Measurements from ENCODE around the gene NFILZ.
"Not testable (repeated sequence)": the region's sequence is repeated elsewhere in the genome, so short reads cannot be mapped to it uniquely, and the experiment has no call there.

The NFILZ gene

GRCh38 chr19:8611877-8612806 is 18.3 kb upstream of the NFILZ start:
- no peak for DNase-seq (ENCODE audit: low read depth)

- DNase-seq (ENCODE audit: low read depth): no peak
These were observed 17.6 kb upstream of the NFILZ start for GRCh38 chr19:8612807-8613171.

- DNase-seq (ENCODE audit: low read depth): no peak
These were observed 16.0 kb upstream of the NFILZ start for GRCh38 chr19:8614455-8614854.

- DNase-seq (ENCODE audit: low read depth): no peak
These were observed 15.4 kb upstream of the NFILZ start for GRCh38 chr19:8615024-8615423.

- DNase-seq (ENCODE audit: low read depth): no peak
These were observed 14.4 kb upstream of the NFILZ start for GRCh38 chr19:8615813-8616596.

GRCh38 chr19:8616861-8617260 is 13.6 kb upstream of the NFILZ start:
- DNase-seq (ENCODE audit: low read depth): no peak

GRCh38 chr19:8617325-8617724 is 13.1 kb upstream of the NFILZ start:
- DNase-seq (ENCODE audit: low read depth): not testable (repeated sequence)

GRCh38 chr19:8617984-8618383 is 12.4 kb upstream of the NFILZ start:
- DNase-seq (ENCODE audit: low read depth): no peak

- DNase-seq (ENCODE audit: low read depth): no peak
These were observed 11.7 kb upstream of the NFILZ start for GRCh38 chr19:8618751-8619150.

GRCh38 chr19:8622886-8623285 is 7.5 kb upstream of the NFILZ start:
- DNase-seq (ENCODE audit: low read depth): not testable (repeated sequence)

- no peak for DNase-seq (ENCODE audit: low read depth)
These were observed 3.6 kb upstream of the NFILZ start for GRCh38 chr19:8626842-8627241.

GRCh38 chr19:8629184-8629583 is 1.2 kb upstream of the NFILZ start:
- no peak for DNase-seq (ENCODE audit: low read depth)

- no peak for DNase-seq (ENCODE audit: low read depth)
These were observed 477 bp downstream of the NFILZ start for GRCh38 chr19:8630796-8631424.

- DNase-seq (ENCODE audit: low read depth): no peak
These were observed 989 bp downstream of the NFILZ start for GRCh38 chr19:8631425-8631819.

- no peak for DNase-seq (ENCODE audit: low read depth)
These were observed 5.0 kb downstream of the NFILZ start for GRCh38 chr19:8635422-8635821.

- DNase-seq (ENCODE audit: low read depth): not testable (repeated sequence)
These were observed 6.6 kb downstream of the NFILZ start for GRCh38 chr19:8637070-8637469.

- DNase-seq (ENCODE audit: low read depth): no peak
These were observed 7.7 kb downstream of the NFILZ start for GRCh38 chr19:8638078-8638619.

GRCh38 chr19:8639821-8640401 is 9.5 kb downstream of the NFILZ start:
- DNase-seq (ENCODE audit: low read depth): no peak

- no peak for DNase-seq (ENCODE audit: low read depth)
These were observed 10.1 kb downstream of the NFILZ start for GRCh38 chr19:8640402-8641004.

- DNase-seq (ENCODE audit: low read depth): no peak
These were observed 10.9 kb downstream of the NFILZ start for GRCh38 chr19:8641221-8641907.

Measured in stimulated activated CD8-positive, alpha-beta memory T cell treated with anti-CD3 and anti-CD28 coated beads, Interleukin-12 subunit alpha, Interleukin-12 subunit beta, amount 100 ng/mL, for 4 hours (primary cell).